ENCODE data around the gene HDAC9.
A peak's percentile ranks its signal among the peaks of the same experiment; 100 is the strongest.

HDAC9 gene

GRCh38 chr7:18894155-18894554 is 398.6 kb downstream of the HDAC9 start:
- Histone ChIP-seq H3K36me3 (ENCODE audit: insufficient read depth, low read length) (no peaks in the 10 kb centered on the region), H3K9me3 (ENCODE audit: low read depth, low read length) (no peaks in the 10 kb centered on the region), H3K4me3 (no peak overlapping the region), H3K9ac (ENCODE audit: insufficient read length) (no peak overlapping the region), H3K27ac (no peak overlapping the region)
- TF ChIP-seq EZH2 (IDR thresholded peaks at IDR 0.05) (no peak), FOXP2 (optimal IDR thresholded peaks at IDR 0.05; ENCODE audit: control extremely low read depth, extremely low read length, insufficient read depth) (no peak), POLR2AphosphoS5 (IDR thresholded peaks at IDR 0.05; ENCODE audit: borderline replicate concordance, low read depth, low read length) (no peak)
- DNase-seq (ENCODE audit: low read depth, low spot score) = no peak

GRCh38 chr7:18895456-18895855 is 399.9 kb downstream of the HDAC9 start:
- no peak for DNase-seq (ENCODE audit: low read depth, low spot score)

GRCh38 chr7:18896343-18896975 is 400.9 kb downstream of the HDAC9 start:
- H3K9ac ChIP-seq (ENCODE audit: insufficient read length) = no peak overlapping the region
- TF ChIP-seq POLR2AphosphoS5 (IDR thresholded peaks at IDR 0.05; ENCODE audit: borderline replicate concordance, low read depth, low read length) (no peak), EZH2 (IDR thresholded peaks at IDR 0.05) (no peak), FOXP2 (optimal IDR thresholded peaks at IDR 0.05; ENCODE audit: control extremely low read depth, extremely low read length, insufficient read depth) (no peak)
- H3K36me3 ChIP-seq (ENCODE audit: insufficient read depth, low read length) = no peaks in the 10 kb centered on the region
- H3K9me3 ChIP-seq (ENCODE audit: low read depth, low read length) = no peaks in the 10 kb centered on the region
- H3K4me3 ChIP-seq = no peak overlapping the region
- no peak overlapping the region for H3K27ac ChIP-seq
- DNase-seq (ENCODE audit: low read depth, low spot score) = no peak

More at GRCh38 chr7:18895456-18895855, 399.9 kb downstream of the HDAC9 start:
- H3K36me3 ChIP-seq (ENCODE audit: insufficient read depth, low read length) = no peaks in the 10 kb centered on the region
- H3K9me3 ChIP-seq (ENCODE audit: low read depth, low read length) = no peaks in the 10 kb centered on the region
- no peak overlapping the region for H3K9ac ChIP-seq (ENCODE audit: insufficient read length)
- H3K4me3 ChIP-seq = no peak overlapping the region
- TF ChIP-seq POLR2AphosphoS5 (IDR thresholded peaks at IDR 0.05; ENCODE audit: borderline replicate concordance, low read depth, low read length) = no peak
- no peak for TF ChIP-seq EZH2 (IDR thresholded peaks at IDR 0.05)
- no peak for TF ChIP-seq FOXP2 (optimal IDR thresholded peaks at IDR 0.05; ENCODE audit: control extremely low read depth, extremely low read length, insufficient read depth)
- H3K27ac ChIP-seq = no peak overlapping the region

GRCh38 chr7:18900236-18900635 is 404.7 kb downstream of the HDAC9 start:
- TF ChIP-seq FOXP2 (optimal IDR thresholded peaks at IDR 0.05; ENCODE audit: control extremely low read depth, extremely low read length, insufficient read depth) (no peak), POLR2AphosphoS5 (IDR thresholded peaks at IDR 0.05; ENCODE audit: borderline replicate concordance, low read depth, low read length) (no peak), EZH2 (IDR thresholded peaks at IDR 0.05) (no peak)
- Histone ChIP-seq H3K4me3 (no peak overlapping the region), H3K9me3 (ENCODE audit: low read depth, low read length) (no peaks in the 10 kb centered on the region), H3K9ac (ENCODE audit: insufficient read length) (no peak overlapping the region), H3K36me3 (ENCODE audit: insufficient read depth, low read length) (no peaks in the 10 kb centered on the region), H3K27ac (no peak overlapping the region)
- no peak for DNase-seq (ENCODE audit: low read depth, low spot score)

GRCh38 chr7:18900803-18901202 is 405.3 kb downstream of the HDAC9 start:
- Histone ChIP-seq H3K9me3 (ENCODE audit: low read depth, low read length) (no peaks in the 10 kb centered on the region), H3K9ac (ENCODE audit: insufficient read length) (no peak overlapping the region), H3K27ac (no peak overlapping the region), H3K36me3 (ENCODE audit: insufficient read depth, low read length) (no peaks in the 10 kb centered on the region), H3K4me3 (no peak overlapping the region)
- DNase-seq (ENCODE audit: low read depth, low spot score) = no peak
- TF ChIP-seq POLR2AphosphoS5 (IDR thresholded peaks at IDR 0.05; ENCODE audit: borderline replicate concordance, low read depth, low read length) (no peak), EZH2 (IDR thresholded peaks at IDR 0.05) (no peak)

GRCh38 chr7:18901351-18901750 is 405.8 kb downstream of the HDAC9 start:
- H3K9me3 ChIP-seq (ENCODE audit: low read depth, low read length) = no peaks in the 10 kb centered on the region
- no peak overlapping the region for H3K9ac ChIP-seq (ENCODE audit: insufficient read length)
- no peak overlapping the region for H3K4me3 ChIP-seq
- TF ChIP-seq POLR2AphosphoS5 (IDR thresholded peaks at IDR 0.05; ENCODE audit: borderline replicate concordance, low read depth, low read length) (no peak), EZH2 (IDR thresholded peaks at IDR 0.05) (no peak), FOXP2 (optimal IDR thresholded peaks at IDR 0.05; ENCODE audit: control extremely low read depth, extremely low read length, insufficient read depth) (no peak)
- peak overlapping the region; percentile 39; the same call in 1 of the 2 replicates for H3K27ac ChIP-seq
- no peaks in the 10 kb centered on the region for H3K36me3 ChIP-seq (ENCODE audit: insufficient read depth, low read length)
- no peak for DNase-seq (ENCODE audit: low read depth, low spot score)

- Histone ChIP-seq H3K9me3 (ENCODE audit: low read depth, low read length) (no peaks in the 10 kb centered on the region), H3K4me3 (no peak overlapping the region), H3K9ac (ENCODE audit: insufficient read length) (no peak overlapping the region), H3K36me3 (ENCODE audit: insufficient read depth, low read length) (no peaks in the 10 kb centered on the region), H3K27ac (peak overlapping the region; percentile 39)
- no peak for DNase-seq (ENCODE audit: low read depth, low spot score)
- TF ChIP-seq POLR2AphosphoS5 (IDR thresholded peaks at IDR 0.05; ENCODE audit: borderline replicate concordance, low read depth, low read length) (no peak), EZH2 (IDR thresholded peaks at IDR 0.05) (no peak)
Measured at GRCh38 chr7:18901982-18902421, 406.5 kb downstream of the HDAC9 start.

- H3K4me3 ChIP-seq = no peak overlapping the region
- TF ChIP-seq FOXP2 (optimal IDR thresholded peaks at IDR 0.05; ENCODE audit: control extremely low read depth, extremely low read length, insufficient read depth) = no peak
- no peak for TF ChIP-seq EZH2 (IDR thresholded peaks at IDR 0.05)
- TF ChIP-seq POLR2AphosphoS5 (IDR thresholded peaks at IDR 0.05; ENCODE audit: borderline replicate concordance, low read depth, low read length) = no peak
- no peaks in the 10 kb centered on the region for H3K36me3 ChIP-seq (ENCODE audit: insufficient read depth, low read length)
- H3K9ac ChIP-seq (ENCODE audit: insufficient read length) = no peak overlapping the region
- no peaks in the 10 kb centered on the region for H3K9me3 ChIP-seq (ENCODE audit: low read depth, low read length)
- H3K27ac ChIP-seq = no peak overlapping the region
- DNase-seq (ENCODE audit: low read depth, low spot score) = no peak
Measured at GRCh38 chr7:18902892-18903291, 407.3 kb downstream of the HDAC9 start.

GRCh38 chr7:18903695-18904094 is 408.1 kb downstream of the HDAC9 start:
- H3K27ac ChIP-seq = no peak overlapping the region
- DNase-seq (ENCODE audit: low read depth, low spot score) = no peak
- H3K9me3 ChIP-seq (ENCODE audit: low read depth, low read length) = no peaks in the 10 kb centered on the region
- TF ChIP-seq EZH2 (IDR thresholded peaks at IDR 0.05) (no peak), FOXP2 (optimal IDR thresholded peaks at IDR 0.05; ENCODE audit: control extremely low read depth, extremely low read length, insufficient read depth) (no peak), POLR2AphosphoS5 (IDR thresholded peaks at IDR 0.05; ENCODE audit: borderline replicate concordance, low read depth, low read length) (no peak)
- no peaks in the 10 kb centered on the region for H3K36me3 ChIP-seq (ENCODE audit: insufficient read depth, low read length)
- H3K4me3 ChIP-seq = no peak overlapping the region
- no peak overlapping the region for H3K9ac ChIP-seq (ENCODE audit: insufficient read length)

Measured in SK-N-MC (cell line).